HepG2 (cell line): ENCODE measurements around the gene SH2D2A. TPM values are rescaled to one million over a fixed set of nuclear protein-coding genes. Genes with fewer than 3 reads are reported as not detected.

ENCODE experiments used
- ATF1 ChIP-seq: IDR thresholded peaks from 2 replicates; pipeline ENCODE4 v1.6.1; 2016; ENCODE audit warnings: mild to moderate bottlenecking, control low read depth
- ESRRA ChIP-seq: sonication (generic); formaldehyde crosslinking; IDR thresholded peaks from 2 replicates; pipeline ENCODE4 v1.5.1; 2020; ENCODE audit warnings: mild to moderate bottlenecking, low read depth, missing genetic modification reagents
- ETV5 ChIP-seq: IDR thresholded peaks from 2 replicates; pipeline ENCODE4 v1.6.1; 2018; ENCODE audit warnings: missing biosample characterization, missing genetic modification reagents, inconsistent platforms, borderline replicate concordance
- HNRNPLL ChIP-seq: fragments of 200-400 bp; formaldehyde crosslinking; IDR thresholded peaks from 2 replicates; pipeline ENCODE4 v1.6.1; 2017; ENCODE audit warnings: mild to moderate bottlenecking, low read depth, low read length; ENCODE audit not compliant: poor library complexity, severe bottlenecking
- HOXA9 ChIP-seq: sonication (generic); formaldehyde crosslinking; IDR thresholded peaks from 2 replicates; pipeline ENCODE4 v1.8.1; 2022; ENCODE audit warnings: missing genetic modification reagents, mild to moderate bottlenecking, moderate library complexity, borderline replicate concordance
- KDM2A ChIP-seq: sonication (generic); formaldehyde crosslinking; IDR thresholded peaks from 2 replicates; pipeline ENCODE4 v1.4.0; 2020; ENCODE audit warnings: low read depth, missing genetic modification reagents, borderline replicate concordance
- KDM4B ChIP-seq: sonication (generic); formaldehyde crosslinking; IDR thresholded peaks from 2 replicates; pipeline ENCODE4 v1.4.0; 2020; ENCODE audit warnings: missing genetic modification reagents
- KMT2B ChIP-seq: IDR thresholded peaks from 2 replicates; pipeline ENCODE4 v1.6.1; 2016; ENCODE audit warnings: missing genetic modification reagents, missing compliant biosample characterization
- MIXL1 ChIP-seq: IDR thresholded peaks from 2 replicates; pipeline ENCODE4 v1.6.1; 2016
- NFE2 ChIP-seq: sonication (generic); formaldehyde crosslinking; IDR thresholded peaks from 2 replicates; pipeline ENCODE4 v1.4.0; 2020; ENCODE audit warnings: missing genetic modification reagents
- PAX8 ChIP-seq: sonication (generic); formaldehyde crosslinking; IDR thresholded peaks from 2 replicates; pipeline ENCODE4 v1.8.0; 2022; ENCODE audit warnings: mild to moderate bottlenecking, missing genetic modification reagents, borderline replicate concordance
- PHF8 ChIP-seq: sonication (generic); formaldehyde crosslinking; IDR thresholded peaks from 2 replicates; pipeline ENCODE4 v1.5.0; 2020; ENCODE audit warnings: missing genetic modification reagents
- PLRG1 ChIP-seq: fragments of 450-650 bp; conservative IDR thresholded peaks from 2 replicates; pipeline ENCODE4 v1.6.1; 2016
- SP1 ChIP-seq, 2 experiments: fragments of 450-650 bp in 1 of 2; sonication (generic) in 1 of 2; formaldehyde crosslinking in 1 of 2; IDR thresholded peaks; 2 replicates each; pipeline versions ENCODE4 v1.4.0 to v1.6.1; 2016 to 2020; ENCODE audit warnings: missing genetic modification reagents in 1 of 2
- SPEN ChIP-seq: sonication (generic); formaldehyde crosslinking; IDR thresholded peaks from 2 replicates; pipeline ENCODE4 v1.5.1; 2020; ENCODE audit warnings: low read depth, mild to moderate bottlenecking, missing genetic modification reagents
- TBL1XR1 ChIP-seq: fragments of 150-350 bp; IDR thresholded peaks from 2 replicates; pipeline ENCODE4 v1.6.1; 2014; ENCODE audit warnings: borderline replicate concordance, low read length; ENCODE audit not compliant: partially characterized antibody
- TGIF2 ChIP-seq: IDR thresholded peaks from 2 replicates; pipeline ENCODE4 v1.6.1; 2016; ENCODE audit warnings: control low read depth, missing compliant biosample characterization
- TOE1 ChIP-seq: sonication (generic); formaldehyde crosslinking; IDR thresholded peaks from 2 replicates; pipeline ENCODE4 v1.4.0; 2020; ENCODE audit warnings: mild to moderate bottlenecking, missing genetic modification reagents
- UBTF ChIP-seq: sonication (generic); formaldehyde crosslinking; IDR thresholded peaks from 2 replicates; pipeline ENCODE4 v1.4.0; 2020; ENCODE audit warnings: mild to moderate bottlenecking, missing genetic modification reagents
- ZC3H13 ChIP-seq: sonication (generic); formaldehyde crosslinking; IDR thresholded peaks from 2 replicates; pipeline ENCODE4 v1.8.1; 2023; ENCODE audit warnings: mild to moderate bottlenecking, missing genetic modification reagents, moderate library complexity
- ZFX ChIP-seq: sonication (generic); formaldehyde crosslinking; IDR thresholded peaks from 2 replicates; pipeline ENCODE4 v1.4.0; 2020; ENCODE audit warnings: mild to moderate bottlenecking, low read depth, missing genetic modification reagents, moderate library complexity
- ZNF124 ChIP-seq: sonication (generic); formaldehyde crosslinking; IDR thresholded peaks from 2 replicates; pipeline ENCODE4 v1.4.0; 2020; ENCODE audit warnings: missing genetic modification reagents
- ZNF430 ChIP-seq: sonication (generic); formaldehyde crosslinking; IDR thresholded peaks from 2 replicates; pipeline ENCODE4 v1.9.0; 2021; ENCODE audit warnings: mild to moderate bottlenecking, missing genetic modification reagents
- ZNF446 ChIP-seq: sonication (generic); formaldehyde crosslinking; IDR thresholded peaks from 2 replicates; pipeline ENCODE4 v1.5.0; 2020; ENCODE audit warnings: mild to moderate bottlenecking, missing genetic modification reagents
- ZNF484 ChIP-seq: sonication (generic); formaldehyde crosslinking; IDR thresholded peaks from 2 replicates; pipeline ENCODE4 v1.5.1; 2020; ENCODE audit warnings: mild to moderate bottlenecking, low read depth, missing genetic modification reagents, borderline replicate concordance
- ZNF562 ChIP-seq: sonication (generic); formaldehyde crosslinking; IDR thresholded peaks from 2 replicates; pipeline ENCODE4 v1.8.0; 2022; ENCODE audit warnings: missing genetic modification reagents, borderline replicate concordance
- ZSCAN31 ChIP-seq: sonication (generic); formaldehyde crosslinking; IDR thresholded peaks from 2 replicates; pipeline ENCODE4 v1.5.0; 2020; ENCODE audit warnings: low read depth, mild to moderate bottlenecking, missing genetic modification reagents
- polyA plus RNA-seq, 8 experiments: library from polyadenylated mRNA; depleted of rRNA in 3 of 8; stranded (reverse) in 7 of 8; unstranded in 1 of 8; fragments of >200 nt; fragmentation: Illumina TruSeq in 4 of 8; extraction: Trizol in 4 of 8; gene quantifications; 2 replicates each; pipeline versions ENCODE4 v1.2.1 to v1.2.3, GENCODE V29; 2011 to 2016; ENCODE audit warnings: low read depth in 4 of 8, missing spikeins in 1 of 8, mixed read lengths in 1 of 8; ENCODE audit not compliant: insufficient read depth in 1 of 8
- total RNA-seq, 5 experiments: library from RNA; depleted of rRNA; stranded (reverse); fragments of >200 nt; fragmentation: Illumina TruSeq; extraction: Trizol; gene quantifications; 2 replicates each; pipeline ENCODE4 v1.2.3, GENCODE V29; 2016; ENCODE audit warnings: low read depth in 1 of 5
- TF ChIP-seq, protein P1 (sequence below): IDR thresholded peaks from 2 replicates; pipeline ENCODE4 v1.6.1; 2018; ENCODE audit warnings: missing genetic modification reagents

Gene SH2D2A
- total and polyA plus RNA-seq, 2 of the 13 experiments (the other 11 are each of a cell fraction or from before 2014, with no cell fraction given) = 0.57 to 0.73 TPM

DNA sequence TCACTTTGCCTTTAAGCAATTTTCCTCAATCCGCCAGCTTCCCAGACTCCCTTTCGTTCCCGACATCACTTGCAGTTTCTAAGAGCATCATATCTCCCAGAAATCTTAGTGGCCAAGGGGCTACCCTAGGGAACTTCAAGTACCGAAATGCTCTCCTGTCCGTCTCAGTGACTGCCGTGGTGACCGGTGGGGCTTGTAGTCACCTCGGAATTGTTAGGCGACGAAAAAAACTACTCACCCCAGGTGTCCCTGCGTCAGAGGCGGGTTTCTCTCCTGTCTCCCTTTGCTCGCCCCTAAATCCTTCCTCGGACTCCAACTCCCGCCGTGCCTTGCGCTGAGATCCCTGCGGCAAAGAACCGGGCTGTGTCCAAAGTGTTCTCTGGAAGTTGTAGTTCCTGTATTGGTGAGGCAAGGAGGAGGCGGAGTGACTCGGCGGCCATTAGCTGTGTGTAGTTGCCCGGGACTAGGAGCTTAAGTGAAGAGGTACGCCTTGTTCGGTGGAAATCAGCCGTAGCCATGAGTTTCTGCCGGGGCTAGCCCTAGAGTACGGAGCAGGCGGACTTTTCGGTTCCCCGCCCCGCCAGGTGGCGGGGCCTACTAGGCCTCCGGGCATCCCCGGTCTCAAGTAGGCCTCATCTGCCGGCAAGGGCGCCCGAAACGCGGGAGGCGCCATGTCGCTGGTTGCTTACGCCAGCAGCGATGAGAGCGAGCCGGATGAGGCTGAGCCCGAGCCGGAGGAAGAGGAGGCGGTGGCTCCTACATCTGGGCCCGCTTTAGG, 49.4 kb downstream of the SH2D2A start, which contains the start of gene PRCC (continued):
- TF ChIP-seq MIXL1 (CRISPR knock-in tag) = peak; percentile 52; the same call in 1 of the 2 replicates
- TF ChIP-seq UBTF (CRISPR knock-in tag) = peak; percentile 100
- TF ChIP-seq KMT2B (CRISPR knock-in tag) = peak; percentile 83
- peak; percentile 7; the same call in 1 of the 2 replicates for TF ChIP-seq ZSCAN31
- TF ChIP-seq PHF8 = peak; percentile 100
- TF ChIP-seq KDM4B (CRISPR knock-in tag) = 0 out of 2 replicates have a peak, but pooled peaks have one; percentile 20
- no peak for TF ChIP-seq ZNF562
- TF ChIP-seq ATF1 (CRISPR knock-in tag) = peak; percentile 92
- peak; percentile 86 for TF ChIP-seq HNRNPLL
- no peak for TF ChIP-seq SP1 (IDR thresholded peaks at IDR 0.05)
- TF ChIP-seq SP1 (CRISPR knock-in tag; IDR thresholded peaks at IDR 0.05) = peak; percentile 41; the same call in 1 of the 2 replicates
- TF ChIP-seq NFE2 (CRISPR knock-in tag) = 0 out of 2 replicates have a peak, but pooled peaks have one; percentile 4
- TF ChIP-seq ZNF430 (CRISPR knock-in tag) = 0 out of 2 replicates have a peak, but pooled peaks have one; percentile 20
- TF ChIP-seq ZFX (CRISPR knock-in tag) = peak; percentile 100
- 0 out of 2 replicates have a peak, but pooled peaks have one; percentile 42 for TF ChIP-seq ZNF446 (CRISPR knock-in tag)
- TF ChIP-seq ZC3H13 = 0 out of 2 replicates have a peak, but pooled peaks have one; percentile 41
- TF ChIP-seq PLRG1 = no peak
- peak; percentile 13; the same call in 1 of the 2 replicates for TF ChIP-seq TGIF2
- TF ChIP-seq TOE1 (CRISPR knock-in tag) = 0 out of 2 replicates have a peak, but pooled peaks have one; percentile 37
- TF ChIP-seq ETV5 = peak; percentile 37; the same call in 1 of the 2 replicates
- 0 out of 2 replicates have a peak, but pooled peaks have one; percentile 27 for TF ChIP-seq ZNF124 (CRISPR knock-in tag)
- TF ChIP-seq ESRRA (CRISPR knock-in tag) = no peak
- 0 out of 2 replicates have a peak, but pooled peaks have one; percentile 31 for TF ChIP-seq PAX8 (CRISPR knock-in tag)
- TF ChIP-seq ZNF484 (CRISPR knock-in tag) = no peak
- TF ChIP-seq HOXA9 = 0 out of 2 replicates have a peak, but pooled peaks have one; percentile 68
- peak; percentile 77 for TF ChIP-seq SPEN
- TF ChIP-seq TBL1XR1 = peak; percentile 79
- TF ChIP-seq, protein P1, sequence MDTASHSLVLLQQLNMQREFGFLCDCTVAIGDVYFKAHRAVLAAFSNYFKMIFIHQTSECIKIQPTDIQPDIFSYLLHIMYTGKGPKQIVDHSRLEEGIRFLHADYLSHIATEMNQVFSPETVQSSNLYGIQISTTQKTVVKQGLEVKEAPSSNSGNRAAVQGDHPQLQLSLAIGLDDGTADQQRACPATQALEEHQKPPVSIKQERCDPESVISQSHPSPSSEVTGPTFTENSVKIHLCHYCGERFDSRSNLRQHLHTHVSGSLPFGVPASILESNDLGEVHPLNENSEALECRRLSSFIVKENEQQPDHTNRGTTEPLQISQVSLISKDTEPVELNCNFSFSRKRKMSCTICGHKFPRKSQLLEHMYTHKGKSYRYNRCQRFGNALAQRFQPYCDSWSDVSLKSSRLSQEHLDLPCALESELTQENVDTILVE (CRISPR knock-in tag) = peak; percentile 77; the same call in 1 of the 2 replicates
- TF ChIP-seq KDM2A (CRISPR knock-in tag) = peak; percentile 57
